Non-pigmented ciliary epithelial cell (primary cell): ENCODE data around the gene GIGYF2.
A peak's percentile ranks its signal among the peaks of the same experiment; 100 is the strongest.
"Not testable (repeated sequence)": the region's sequence is repeated elsewhere in the genome, so short reads cannot be mapped to it uniquely, and the experiment has no call there.

Experiments
- DNase-seq: peaks from one replicate; pipeline ENCODE4 v3.0.0-alpha.2; 2010; ENCODE audit warnings: low read depth

The GIGYF2 gene

GRCh38 chr2:232894746-232895145 is 197.6 kb downstream of the GIGYF2 start:
- DNase-seq = no peak

- DNase-seq = no peak
Observed at GRCh38 chr2:232896111-232896510, 199.0 kb downstream of the GIGYF2 start.

- DNase-seq = no peak
Observed at GRCh38 chr2:232896720-232897597, 199.8 kb downstream of the GIGYF2 start.

GRCh38 chr2:232897598-232898408 is 200.7 kb downstream of the GIGYF2 start:
- DNase-seq = no peak

- no peak for DNase-seq
Observed at GRCh38 chr2:232898592-232899543, 201.7 kb downstream of the GIGYF2 start.

GRCh38 chr2:232900811-232901735 is 203.9 kb downstream of the GIGYF2 start:
- DNase-seq = no peak

- DNase-seq = peak; percentile 76
Observed at GRCh38 chr2:232901736-232902578, 204.8 kb downstream of the GIGYF2 start.

GRCh38 chr2:232903989-232904388 is 206.9 kb downstream of the GIGYF2 start:
- DNase-seq = no peak

- not testable (repeated sequence) for DNase-seq
Observed at GRCh38 chr2:232906867-232907717, 210.0 kb downstream of the GIGYF2 start.

GRCh38 chr2:232907718-232908085 is 210.6 kb downstream of the GIGYF2 start:
- DNase-seq = not testable (repeated sequence)

- no peak for DNase-seq
Observed at GRCh38 chr2:232908695-232909094, 211.6 kb downstream of the GIGYF2 start.
